ENCODE data around the gene TRIM41. TPM values are rescaled to one million over a fixed set of nuclear protein-coding genes. Genes with fewer than 3 reads are reported as not detected.
A peak's percentile ranks its signal among the peaks of the same experiment; 100 is the strongest.

The TRIM41 gene
- total and polyA plus RNA-seq, 2 of the 13 experiments (the other 11 are each of a cell fraction or from before 2014, with no cell fraction given) = 10.2 to 16.7 TPM

DNA sequence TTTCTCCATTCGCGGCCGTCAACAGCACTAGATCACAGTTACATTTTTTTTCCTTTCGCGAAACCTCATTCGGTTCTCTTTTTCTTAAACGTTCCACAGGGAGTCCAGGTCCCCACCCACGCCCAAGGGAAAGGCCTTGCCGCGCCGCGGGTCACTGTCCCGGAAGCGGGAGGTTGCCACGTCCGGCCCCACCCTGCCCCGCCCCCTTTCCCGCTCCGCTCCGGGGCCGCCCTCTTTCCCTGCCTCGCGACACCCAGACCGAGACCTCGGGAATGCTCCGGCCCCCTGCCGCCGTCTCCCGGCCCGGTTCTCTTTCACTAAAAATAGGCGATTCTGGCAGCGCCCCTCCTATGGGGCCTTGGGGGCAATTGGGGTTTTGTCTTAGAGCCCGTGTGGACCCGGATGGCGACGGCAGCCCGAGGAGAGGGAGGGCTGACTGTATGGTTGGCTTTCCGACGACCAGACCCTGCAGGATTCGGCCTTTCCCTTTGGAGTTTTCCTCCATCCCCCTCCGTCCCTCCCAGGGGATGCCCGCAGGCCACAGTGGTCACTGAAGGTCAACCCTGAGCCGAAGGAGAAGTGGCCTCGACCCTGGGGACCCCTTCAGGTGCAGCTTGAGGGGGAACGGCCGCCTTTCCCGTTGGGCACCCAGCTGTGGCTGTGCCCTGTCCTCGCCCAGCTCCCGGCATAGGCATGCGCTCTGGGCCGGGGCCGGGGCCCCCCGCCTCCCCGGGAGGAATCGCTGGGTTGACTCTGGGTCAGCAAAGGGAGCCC is 23.4 kb downstream of the TRIM41 start (continued):
- TF ChIP-seq, protein P1, sequence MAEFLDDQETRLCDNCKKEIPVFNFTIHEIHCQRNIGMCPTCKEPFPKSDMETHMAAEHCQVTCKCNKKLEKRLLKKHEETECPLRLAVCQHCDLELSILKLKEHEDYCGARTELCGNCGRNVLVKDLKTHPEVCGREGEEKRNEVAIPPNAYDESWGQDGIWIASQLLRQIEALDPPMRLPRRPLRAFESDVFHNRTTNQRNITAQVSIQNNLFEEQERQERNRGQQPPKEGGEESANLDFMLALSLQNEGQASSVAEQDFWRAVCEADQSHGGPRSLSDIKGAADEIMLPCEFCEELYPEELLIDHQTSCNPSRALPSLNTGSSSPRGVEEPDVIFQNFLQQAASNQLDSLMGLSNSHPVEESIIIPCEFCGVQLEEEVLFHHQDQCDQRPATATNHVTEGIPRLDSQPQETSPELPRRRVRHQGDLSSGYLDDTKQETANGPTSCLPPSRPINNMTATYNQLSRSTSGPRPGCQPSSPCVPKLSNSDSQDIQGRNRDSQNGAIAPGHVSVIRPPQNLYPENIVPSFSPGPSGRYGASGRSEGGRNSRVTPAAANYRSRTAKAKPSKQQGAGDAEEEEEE (CRISPR knock-in tag; IDR thresholded peaks at IDR 0.05; ENCODE audit: borderline replicate concordance) = 0 out of 2 replicates have a peak, but pooled peaks have one; percentile 60
- peak; percentile 93; the same call in 1 of the 2 replicates for TF ChIP-seq ZNF136 (CRISPR knock-in tag; IDR thresholded peaks at IDR 0.05; ENCODE audit: low read depth)
- TF ChIP-seq TEAD3 (CRISPR knock-in tag; optimal IDR thresholded peaks at IDR 0.05; ENCODE audit: borderline replicate concordance) = peak; percentile 6
- peak; percentile 10 for TF ChIP-seq HNRNPLL (IDR thresholded peaks at IDR 0.05; ENCODE audit: low read depth, low read length, poor library complexity, severe bottlenecking)
- TF ChIP-seq BCL6 (CRISPR knock-in tag; IDR thresholded peaks at IDR 0.05) = 0 out of 2 replicates have a peak, but pooled peaks have one; percentile 25
- TF ChIP-seq, protein P2, sequence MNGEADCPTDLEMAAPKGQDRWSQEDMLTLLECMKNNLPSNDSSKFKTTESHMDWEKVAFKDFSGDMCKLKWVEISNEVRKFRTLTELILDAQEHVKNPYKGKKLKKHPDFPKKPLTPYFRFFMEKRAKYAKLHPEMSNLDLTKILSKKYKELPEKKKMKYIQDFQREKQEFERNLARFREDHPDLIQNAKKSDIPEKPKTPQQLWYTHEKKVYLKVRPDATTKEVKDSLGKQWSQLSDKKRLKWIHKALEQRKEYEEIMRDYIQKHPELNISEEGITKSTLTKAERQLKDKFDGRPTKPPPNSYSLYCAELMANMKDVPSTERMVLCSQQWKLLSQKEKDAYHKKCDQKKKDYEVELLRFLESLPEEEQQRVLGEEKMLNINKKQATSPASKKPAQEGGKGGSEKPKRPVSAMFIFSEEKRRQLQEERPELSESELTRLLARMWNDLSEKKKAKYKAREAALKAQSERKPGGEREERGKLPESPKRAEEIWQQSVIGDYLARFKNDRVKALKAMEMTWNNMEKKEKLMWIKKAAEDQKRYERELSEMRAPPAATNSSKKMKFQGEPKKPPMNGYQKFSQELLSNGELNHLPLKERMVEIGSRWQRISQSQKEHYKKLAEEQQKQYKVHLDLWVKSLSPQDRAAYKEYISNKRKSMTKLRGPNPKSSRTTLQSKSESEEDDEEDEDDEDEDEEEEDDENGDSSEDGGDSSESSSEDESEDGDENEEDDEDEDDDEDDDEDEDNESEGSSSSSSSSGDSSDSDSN (CRISPR knock-in tag; IDR thresholded peaks at IDR 0.05) = peak; percentile 74
- peak; percentile 55; the same call in 1 of the 2 replicates for TF ChIP-seq ZNF75D (CRISPR knock-in tag; IDR thresholded peaks at IDR 0.05; ENCODE audit: borderline replicate concordance)
- no peak for TF ChIP-seq BRD4 (CRISPR knock-in tag; IDR thresholded peaks at IDR 0.05)
- TF ChIP-seq, protein P3, sequence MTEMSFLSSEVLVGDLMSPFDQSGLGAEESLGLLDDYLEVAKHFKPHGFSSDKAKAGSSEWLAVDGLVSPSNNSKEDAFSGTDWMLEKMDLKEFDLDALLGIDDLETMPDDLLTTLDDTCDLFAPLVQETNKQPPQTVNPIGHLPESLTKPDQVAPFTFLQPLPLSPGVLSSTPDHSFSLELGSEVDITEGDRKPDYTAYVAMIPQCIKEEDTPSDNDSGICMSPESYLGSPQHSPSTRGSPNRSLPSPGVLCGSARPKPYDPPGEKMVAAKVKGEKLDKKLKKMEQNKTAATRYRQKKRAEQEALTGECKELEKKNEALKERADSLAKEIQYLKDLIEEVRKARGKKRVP (CRISPR knock-in tag; IDR thresholded peaks at IDR 0.05) = no peak
- TF ChIP-seq NBN (conservative IDR thresholded peaks at IDR 0.05) = no peak
- no peak for TF ChIP-seq ZNF749 (CRISPR knock-in tag; IDR thresholded peaks at IDR 0.05; ENCODE audit: borderline replicate concordance)
- TF ChIP-seq ZNF713 (CRISPR knock-in tag; IDR thresholded peaks at IDR 0.05) = no peak
- TF ChIP-seq ZNF367 (CRISPR knock-in tag; IDR thresholded peaks at IDR 0.05; ENCODE audit: borderline replicate concordance) = no peak
- TF ChIP-seq NONO (IDR thresholded peaks at IDR 0.05) = no peak
- peak; percentile 73 for TF ChIP-seq NONO (CRISPR knock-in tag; conservative IDR thresholded peaks at IDR 0.05)
- peak; percentile 54; the same call in 1 of the 2 replicates for TF ChIP-seq PAXIP1 (CRISPR knock-in tag; conservative IDR thresholded peaks at IDR 0.05)
- no peak for TF ChIP-seq ARID2 (CRISPR knock-in tag; IDR thresholded peaks at IDR 0.05; ENCODE audit: borderline replicate concordance)
- TF ChIP-seq PHF20 (CRISPR knock-in tag; IDR thresholded peaks at IDR 0.05) = peak; percentile 62
- 0 out of 4 replicates have a peak, but pooled peaks of 1 of the 2 experiments have one; percentile 16 for TF ChIP-seq NR2F1 (CRISPR knock-in tag; IDR thresholded peaks at IDR 0.05)
- TF ChIP-seq ZNF350 (CRISPR knock-in tag; IDR thresholded peaks at IDR 0.05; ENCODE audit: borderline replicate concordance, low read depth) = 0 out of 2 replicates have a peak, but pooled peaks have one; percentile 45
